Spleen (tissue), 11 donors: ENCODE data around the gene KIAA2012. TPM values are rescaled to one million over a fixed set of nuclear protein-coding genes. Genes with fewer than 3 reads are reported as not detected.

ENCODE experiments used
- DNase-seq: peaks from one replicate; pipeline ENCODE4 v3.0.0-alpha.2; 2020
- H3K27ac ChIP-seq, 8 donors: fragments of 200-600 bp; sonication (generic) in 7 of 8; 1 replicate in 4 of 8; 2 replicates in 4 of 8; pipeline versions ENCODE4 v1.5.0 to v1.8.0; 2016 to 2021; ENCODE audit warnings: inconsistent platforms in 4 of 8, mild to moderate bottlenecking in 4 of 8, moderate library complexity in 1 of 8
- H3K27me3 ChIP-seq, 7 donors: fragments of 200-600 bp; sonication (generic) in 6 of 7; replicated peaks in 1 of 7; 1 replicate in 4 of 7; 2 replicates in 3 of 7; pipeline versions ENCODE4 v1.5.0 to v1.8.0; 2016 to 2021; ENCODE audit warnings: inconsistent platforms in 3 of 7, mild to moderate bottlenecking in 1 of 7
- H3K36me3 ChIP-seq, 6 donors: fragments of 200-600 bp; sonication (generic) in 5 of 6; 1 replicate in 4 of 6; 2 replicates in 2 of 6; pipeline versions ENCODE4 v1.5.0 to v1.8.0; 2016 to 2021; ENCODE audit warnings: inconsistent platforms in 2 of 6
- H3K4me1 ChIP-seq, 6 donors: fragments of 200-600 bp; sonication (generic) in 5 of 6; 1 replicate in 3 of 6; 2 replicates in 3 of 6; pipeline versions ENCODE4 v1.5.0 to v1.8.0; 2016 to 2021; ENCODE audit warnings: inconsistent platforms in 3 of 6
- H3K4me3 ChIP-seq, 8 donors: fragments of 200-600 bp; sonication (generic) in 7 of 8; 1 replicate in 4 of 8; 2 replicates in 4 of 8; pipeline versions ENCODE4 v1.5.0 to v1.8.0; 2016 to 2021; ENCODE audit warnings: inconsistent platforms in 4 of 8, mild to moderate bottlenecking in 4 of 8, moderate library complexity in 2 of 8
- H3K9me3 ChIP-seq, 8 donors: fragments of 200-600 bp; sonication (generic) in 7 of 8; 1 replicate in 4 of 8; 2 replicates in 4 of 8; pipeline versions ENCODE4 v1.5.0 to v1.8.0; 2016 to 2021; ENCODE audit warnings: inconsistent platforms in 4 of 8
- POLR2A ChIP-seq, 3 donors: fragments of 450-650 bp; IDR thresholded peaks; one replicate each; pipeline ENCODE4 v1.5.1; 2017; ENCODE audit warnings: antibody characterized with exemption in 3 of 3, mild to moderate bottlenecking in 1 of 3
- POLR2AphosphoS5 ChIP-seq, 3 donors: sonication (generic); formaldehyde crosslinking; IDR thresholded peaks; one replicate each; pipeline ENCODE4 v1.5.1; 2017; ENCODE audit warnings: antibody characterized with exemption in 3 of 3
- WGBS, 5 donors: extraction: QIAGEN DNeasy Blood & Tissue Kit in 3 of 5; methylation state at CpG; one replicate each; pipeline versions ENCODE4 v1.1.5 to v1.1.7; 2013 to 2018; 5-methylcytosine and 5-hydroxymethylcytosine counted together
- intact Hi-C: fragments of 100-400 bp; cut with DNase I; formaldehyde crosslinking; loops from one replicate; pipeline ENCODE4 v1.15.0; 2023; ENCODE audit warnings: low total_unique reads
- polyA plus RNA-seq, 3 donors: library from polyadenylated mRNA; stranded (reverse); fragments of 200-250 nt; gene quantifications; one replicate each; pipeline ENCODE4 v1.2.1, GENCODE V29; 2013
- total RNA-seq, 7 donors: library from RNA; depleted of rRNA in 3 of 7; stranded (reverse); fragments of >200 nt in 3 of 7; fragmentation: NEBNext Ultra II Directional in 4 of 7; extraction: Animal tissue kit (Norgen Biotek cat#: 25700) in 4 of 7; gene quantifications; one replicate each; pipeline versions ENCODE4 v1.1.0 to v1.2.1, GENCODE V29; 2016 to 2021
- TF ChIP-seq, protein P1 (sequence below), 11 experiments: fragments of 200-600 bp in 7 of 11; fragments of 450-650 bp in 4 of 11; sonication (generic) in 4 of 11; IDR thresholded peaks in 8 of 11; conservative IDR thresholded peaks in 3 of 11; 1 replicate in 7 of 11; 2 replicates in 4 of 11; pipeline versions ENCODE4 v1.4.0 to v1.8.0; 2016 to 2021; ENCODE audit warnings: antibody characterized with exemption in 11 of 11, inconsistent platforms in 4 of 11, mild to moderate bottlenecking in 1 of 11
- donor health status: healthy with polysubstance abuse.
- donor health status: DM: no; HTN: no; CAD: no; lungs with moderate emphysema.
- donor health status: DM: no; HTN: no; CAD: no.
- donor health status: Bipolar disorder and iron deficiency.
- donor health status: healthy.
- donor health status: DM: no; HTN: no; CAD: no.
- donor health status: DM: yes; HTN: yes; CAD: no.

KIAA2012 gene
- total and polyA plus RNA-seq, 10 donors = not detected

DNA sequence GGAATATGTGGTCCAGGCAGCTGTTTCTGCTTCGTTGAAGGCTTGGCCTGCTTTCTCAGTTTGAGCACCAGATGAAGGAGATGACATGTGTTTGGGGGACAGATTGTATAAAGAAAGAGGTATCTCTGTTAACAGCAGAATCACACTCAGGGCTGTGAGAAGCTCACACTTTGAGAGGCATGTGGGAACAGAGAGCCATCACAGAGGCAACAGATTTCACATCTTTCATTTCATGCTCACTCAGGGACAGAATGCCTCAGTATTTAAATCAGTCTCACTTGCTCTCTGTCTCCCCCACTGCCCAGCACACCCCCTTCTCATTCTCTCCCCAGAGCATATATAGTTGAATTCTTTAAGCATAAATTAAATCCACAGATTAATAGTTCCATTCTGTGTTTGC, 37.4 kb downstream of the KIAA2012 start:
- TF ChIP-seq POLR2AphosphoS5 (IDR thresholded peaks at IDR 0.05) (no peak), POLR2A (IDR thresholded peaks at IDR 0.05) (no peak)
- TF ChIP-seq, protein P1, sequence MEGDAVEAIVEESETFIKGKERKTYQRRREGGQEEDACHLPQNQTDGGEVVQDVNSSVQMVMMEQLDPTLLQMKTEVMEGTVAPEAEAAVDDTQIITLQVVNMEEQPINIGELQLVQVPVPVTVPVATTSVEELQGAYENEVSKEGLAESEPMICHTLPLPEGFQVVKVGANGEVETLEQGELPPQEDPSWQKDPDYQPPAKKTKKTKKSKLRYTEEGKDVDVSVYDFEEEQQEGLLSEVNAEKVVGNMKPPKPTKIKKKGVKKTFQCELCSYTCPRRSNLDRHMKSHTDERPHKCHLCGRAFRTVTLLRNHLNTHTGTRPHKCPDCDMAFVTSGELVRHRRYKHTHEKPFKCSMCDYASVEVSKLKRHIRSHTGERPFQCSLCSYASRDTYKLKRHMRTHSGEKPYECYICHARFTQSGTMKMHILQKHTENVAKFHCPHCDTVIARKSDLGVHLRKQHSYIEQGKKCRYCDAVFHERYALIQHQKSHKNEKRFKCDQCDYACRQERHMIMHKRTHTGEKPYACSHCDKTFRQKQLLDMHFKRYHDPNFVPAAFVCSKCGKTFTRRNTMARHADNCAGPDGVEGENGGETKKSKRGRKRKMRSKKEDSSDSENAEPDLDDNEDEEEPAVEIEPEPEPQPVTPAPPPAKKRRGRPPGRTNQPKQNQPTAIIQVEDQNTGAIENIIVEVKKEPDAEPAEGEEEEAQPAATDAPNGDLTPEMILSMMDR (IDR thresholded peaks at IDR 0.05 in 8 of 11, conservative IDR thresholded peaks at IDR 0.05 in 3 of 11) = no peak
- no peak for DNase-seq
- WGBS, 5 donors = 35 to 69% (median 62%) methylated on average over 1 of the region's 1 CpG
- no peak overlapping the region for H3K27ac ChIP-seq
- intact Hi-C loops = no loop called here
- H3K9me3 ChIP-seq = no peaks in the 10 kb centered on the region
- no peak overlapping the region for H3K4me3 ChIP-seq
- H3K27me3 ChIP-seq = peaks cover 0 to 15% (median 0%) of the 10 kb centered on the region in 7 donors
- H3K36me3 ChIP-seq = no peaks in the 10 kb centered on the region
- no peaks in the 10 kb centered on the region for H3K4me1 ChIP-seq

DNA sequence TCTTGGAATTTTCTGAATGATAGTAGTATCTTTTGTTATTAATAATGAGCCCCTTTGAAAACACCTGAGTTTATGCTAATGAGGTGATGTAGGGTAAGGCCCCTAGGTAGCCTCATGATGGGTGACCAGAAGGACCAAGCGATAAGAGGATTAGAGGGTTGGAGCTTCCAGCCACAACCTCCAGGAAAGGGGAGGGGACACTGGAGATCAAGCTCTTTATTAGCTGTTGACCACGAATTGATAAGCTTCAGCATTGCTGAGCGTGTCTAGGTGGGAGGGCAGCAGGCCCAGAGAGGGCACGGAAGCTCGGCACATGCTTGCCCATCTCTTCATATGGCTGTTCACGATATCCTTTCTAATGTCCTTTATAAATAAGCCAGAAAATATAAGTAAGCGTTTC, 39.0 kb downstream of the KIAA2012 start:
- H3K36me3 ChIP-seq = no peaks in the 10 kb centered on the region
- H3K9me3 ChIP-seq = no peaks in the 10 kb centered on the region
- intact Hi-C loops = no loop called here
- H3K4me1 ChIP-seq = no peaks in the 10 kb centered on the region
- H3K27me3 ChIP-seq = peaks cover 0 to 15% (median 0%) of the 10 kb centered on the region in 7 donors
- H3K27ac ChIP-seq = no peak overlapping the region
- 81 to 96% (median 92%) methylated on average over 7 of the region's 7 CpGs for WGBS, 5 donors
- H3K4me3 ChIP-seq = no peak overlapping the region
- TF ChIP-seq POLR2A (IDR thresholded peaks at IDR 0.05) = no peak
- TF ChIP-seq, protein P1 (IDR thresholded peaks at IDR 0.05 in 8 of 11, conservative IDR thresholded peaks at IDR 0.05 in 3 of 11) = no peak
- no peak for TF ChIP-seq POLR2AphosphoS5 (IDR thresholded peaks at IDR 0.05)
- no peak for DNase-seq

DNA sequence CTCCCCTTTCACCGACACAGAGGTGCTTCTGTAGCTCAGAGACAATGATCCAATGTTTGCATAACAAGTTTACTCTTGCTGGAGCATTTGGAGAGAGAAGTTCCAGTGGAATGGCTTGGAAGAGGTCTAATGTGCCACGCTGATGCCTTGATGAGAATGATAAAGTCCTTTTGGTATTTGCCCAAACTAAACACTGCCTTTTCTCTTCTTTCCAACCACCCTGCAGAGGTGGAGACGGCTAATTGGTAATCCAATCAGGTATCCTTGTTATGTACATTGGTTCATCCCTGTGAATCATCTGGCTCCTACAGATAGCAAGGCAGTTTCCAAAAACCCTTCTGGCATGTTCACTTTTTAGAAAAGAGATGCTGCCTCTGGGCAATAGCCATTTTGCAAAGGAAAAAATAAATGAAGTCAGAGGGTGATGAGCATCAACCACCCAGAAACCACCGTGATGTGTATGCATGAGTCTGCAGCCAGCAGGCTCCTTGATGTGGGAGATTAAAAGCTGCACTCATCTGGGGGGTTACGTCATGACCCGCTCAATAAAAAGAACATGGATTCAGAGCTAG, 40.6 kb downstream of the KIAA2012 start:
- peaks cover 0 to 15% (median 0%) of the 10 kb centered on the region in 7 donors for H3K27me3 ChIP-seq
- TF ChIP-seq POLR2AphosphoS5 (IDR thresholded peaks at IDR 0.05) (no peak), POLR2A (IDR thresholded peaks at IDR 0.05) (no peak)
- TF ChIP-seq, protein P1 (IDR thresholded peaks at IDR 0.05 in 8 of 11, conservative IDR thresholded peaks at IDR 0.05 in 3 of 11) = no peak
- H3K4me1 ChIP-seq = no peaks in the 10 kb centered on the region
- no peak overlapping the region for H3K27ac ChIP-seq
- no peak overlapping the region for H3K4me3 ChIP-seq
- intact Hi-C loops = no loop called here
- 78 to 90% (median 85%) methylated on average over 6 of the region's 6 CpGs for WGBS, 5 donors
- no peaks in the 10 kb centered on the region for H3K9me3 ChIP-seq
- no peak for DNase-seq
- H3K36me3 ChIP-seq = no peaks in the 10 kb centered on the region

DNA sequence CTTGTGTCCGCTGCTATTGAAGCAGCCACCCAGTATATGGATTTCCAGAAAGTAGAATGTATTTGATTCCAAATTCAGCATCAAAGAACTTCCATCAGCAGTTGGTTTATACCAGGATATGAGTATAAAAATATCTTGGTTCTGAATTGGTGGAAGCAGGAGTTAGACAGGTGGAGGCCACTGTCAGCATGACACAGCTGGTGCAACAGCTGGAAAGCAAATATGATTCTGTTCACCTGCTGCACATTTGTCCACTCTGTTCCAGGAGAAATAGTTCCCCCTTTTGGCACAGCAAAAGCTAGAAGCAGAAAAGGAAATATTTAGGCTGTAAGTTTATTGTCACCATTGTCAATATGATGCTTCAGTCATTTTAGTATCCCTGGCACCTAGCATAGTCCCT, 41.2 kb downstream of the KIAA2012 start:
- no peak overlapping the region for H3K4me3 ChIP-seq
- 75 to 97% (median 94%) methylated on average over 1 of the region's 1 CpG for WGBS, 5 donors
- intact Hi-C loops = no loop called here
- DNase-seq = no peak
- H3K27ac ChIP-seq = no peak overlapping the region
- H3K27me3 ChIP-seq = peaks cover 0 to 15% (median 0%) of the 10 kb centered on the region in 7 donors
- peaks cover 0 to under 1% (median 0%) of the 10 kb centered on the region in 8 donors for H3K9me3 ChIP-seq
- TF ChIP-seq POLR2AphosphoS5 (IDR thresholded peaks at IDR 0.05) (no peak), POLR2A (IDR thresholded peaks at IDR 0.05) (no peak)
- TF ChIP-seq, protein P1 (IDR thresholded peaks at IDR 0.05 in 8 of 11, conservative IDR thresholded peaks at IDR 0.05 in 3 of 11) = no peak
- no peaks in the 10 kb centered on the region for H3K4me1 ChIP-seq
- H3K36me3 ChIP-seq = no peaks in the 10 kb centered on the region
